ENCODE measurements around the gene PAGR1. TPM values are rescaled to one million over a fixed set of nuclear protein-coding genes. Genes with fewer than 3 reads are reported as not detected.

Gene PAGR1
- total and polyA plus RNA-seq, 2 of the 13 experiments (the other 11 are each of a cell fraction or from before 2014, with no cell fraction given): 9.8 to 66.4 TPM

- peak; percentile 34; the same call in 1 of the 2 replicates for TF ChIP-seq ARID5B (CRISPR knock-in tag; IDR thresholded peaks at IDR 0.05)
- no peak for TF ChIP-seq ZNF510 (CRISPR knock-in tag; IDR thresholded peaks at IDR 0.05; ENCODE audit: low read depth)
- peak; percentile 21; the same call in 1 of the 2 replicates for TF ChIP-seq NKX3-1 (CRISPR knock-in tag; IDR thresholded peaks at IDR 0.05)
- TF ChIP-seq ZMYM2 (CRISPR knock-in tag; IDR thresholded peaks at IDR 0.05): 0 out of 2 replicates have a peak, but pooled peaks have one; percentile 53
- peak; percentile 85; the same call in 1 of the 2 replicates for TF ChIP-seq ZNF136 (CRISPR knock-in tag; IDR thresholded peaks at IDR 0.05; ENCODE audit: low read depth)
- no peak for TF ChIP-seq IRF1 (CRISPR knock-in tag; IDR thresholded peaks at IDR 0.05; ENCODE audit: low read depth)
- no peak; the same call in none of the 2 replicates for TF ChIP-seq ZBTB26 (CRISPR knock-in tag; IDR thresholded peaks at IDR 0.05; ENCODE audit: borderline replicate concordance)
- peak; percentile 73 for TF ChIP-seq RXRA (CRISPR knock-in tag; IDR thresholded peaks at IDR 0.05)
- TF ChIP-seq TRIM22 (IDR thresholded peaks at IDR 0.05): no peak
- TF ChIP-seq ZNF703 (CRISPR knock-in tag; IDR thresholded peaks at IDR 0.05; ENCODE audit: borderline replicate concordance): peak; percentile 36; the same call in 1 of the 2 replicates
- TF ChIP-seq SOX5 (CRISPR knock-in tag; IDR thresholded peaks at IDR 0.05; ENCODE audit: borderline replicate concordance): no peak
- no peak; the same call in none of the 2 replicates for TF ChIP-seq KLF12 (CRISPR knock-in tag; IDR thresholded peaks at IDR 0.05; ENCODE audit: borderline replicate concordance)
- TF ChIP-seq GATAD2A (CRISPR knock-in tag; IDR thresholded peaks at IDR 0.05): peak; percentile 41; the same call in 1 of the 2 replicates
- peak; percentile 56; the same call in 1 of the 2 replicates for TF ChIP-seq HOMEZ (CRISPR knock-in tag; IDR thresholded peaks at IDR 0.05; ENCODE audit: low read depth)
- TF ChIP-seq GPBP1L1 (CRISPR knock-in tag; IDR thresholded peaks at IDR 0.05): no peak
- peak; percentile 51; the same call in 1 of the 2 replicates for TF ChIP-seq NCOA2 (CRISPR knock-in tag; IDR thresholded peaks at IDR 0.05)
- TF ChIP-seq ATF4 (CRISPR knock-in tag; IDR thresholded peaks at IDR 0.05): no peak
These were observed 4.6 kb upstream of the PAGR1 start (continued) for GRCh38 chr16:29811170-29811895.

Data from HepG2 (cell line).